Medulla oblongata (tissue), 1 donor: ENCODE measurements around the gene ADRA2A.

Source experiments
- DNase-seq: peaks from one replicate; pipeline ENCODE4 v3.0.0-alpha.2; 2015; ENCODE audit errors: extremely low spot score

ADRA2A gene

GRCh38 chr10:111109501-111110242 is 32.8 kb downstream of the ADRA2A start:
- no peak for DNase-seq

GRCh38 chr10:111110771-111111170 is 33.9 kb downstream of the ADRA2A start:
- DNase-seq = no peak

DNA sequence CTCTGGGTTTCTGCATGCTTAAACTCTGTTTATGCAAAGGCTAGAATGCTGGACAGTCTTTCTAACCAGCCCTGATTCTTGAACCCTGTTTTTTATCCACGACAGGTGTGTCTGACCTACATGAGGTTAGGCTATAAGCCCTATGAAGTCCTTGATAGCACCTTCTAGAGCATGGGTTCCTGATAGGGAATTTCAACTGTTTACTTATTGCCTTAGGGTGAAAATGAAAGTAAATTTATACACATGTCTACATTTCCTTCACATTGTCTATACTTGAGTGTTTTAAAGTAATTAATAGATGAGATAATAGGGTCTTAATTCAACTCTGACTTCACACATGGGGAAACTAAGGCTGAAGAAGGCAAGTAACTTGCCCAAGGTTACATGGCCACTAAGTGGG is 35.5 kb downstream of the ADRA2A start:
- DNase-seq = no peak

- no peak for DNase-seq
These were observed 36.6 kb downstream of the ADRA2A start for GRCh38 chr10:111113238-111113960.

- no peak for DNase-seq
These were observed 37.3 kb downstream of the ADRA2A start for GRCh38 chr10:111113961-111114757.

DNA sequence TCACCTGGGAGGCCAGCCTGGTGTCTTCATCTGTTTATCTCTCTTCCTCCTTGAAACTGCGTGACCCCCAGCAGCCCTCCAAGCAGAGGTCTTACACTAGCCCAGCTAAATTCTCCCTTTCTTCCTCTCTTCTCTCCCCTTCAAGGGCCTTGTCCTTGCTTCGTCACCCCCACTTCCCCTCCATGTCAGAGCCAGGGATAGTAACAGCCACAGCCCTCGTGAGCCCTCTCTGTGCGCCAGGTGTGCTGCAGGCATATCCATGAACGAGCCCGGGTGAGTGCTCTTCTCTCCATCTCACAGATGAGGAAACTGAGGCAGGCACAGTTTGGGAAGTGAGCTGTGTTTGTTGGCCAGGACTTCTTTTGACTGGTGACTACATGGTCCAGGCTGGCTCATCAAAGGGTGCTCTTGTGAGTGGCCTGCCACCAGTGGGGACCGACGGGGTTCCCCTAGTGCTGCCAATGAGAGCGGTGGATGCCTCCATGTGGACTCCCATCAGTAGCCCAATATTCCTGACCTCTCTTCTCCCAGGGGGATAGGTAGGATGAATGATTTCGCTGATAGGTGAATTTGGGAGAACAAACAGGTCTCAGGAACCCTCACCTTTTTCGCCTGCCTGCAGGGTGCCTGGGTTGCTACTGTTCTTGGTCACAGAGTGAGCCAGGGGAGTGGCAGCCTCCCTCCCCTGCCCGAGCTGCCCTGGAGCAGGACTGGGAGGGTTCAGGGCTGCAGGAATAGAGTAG is 38.1 kb downstream of the ADRA2A start:
- DNase-seq = no peak

- DNase-seq = no peak
These were observed 39.4 kb downstream of the ADRA2A start for GRCh38 chr10:111116211-111116610.

DNA sequence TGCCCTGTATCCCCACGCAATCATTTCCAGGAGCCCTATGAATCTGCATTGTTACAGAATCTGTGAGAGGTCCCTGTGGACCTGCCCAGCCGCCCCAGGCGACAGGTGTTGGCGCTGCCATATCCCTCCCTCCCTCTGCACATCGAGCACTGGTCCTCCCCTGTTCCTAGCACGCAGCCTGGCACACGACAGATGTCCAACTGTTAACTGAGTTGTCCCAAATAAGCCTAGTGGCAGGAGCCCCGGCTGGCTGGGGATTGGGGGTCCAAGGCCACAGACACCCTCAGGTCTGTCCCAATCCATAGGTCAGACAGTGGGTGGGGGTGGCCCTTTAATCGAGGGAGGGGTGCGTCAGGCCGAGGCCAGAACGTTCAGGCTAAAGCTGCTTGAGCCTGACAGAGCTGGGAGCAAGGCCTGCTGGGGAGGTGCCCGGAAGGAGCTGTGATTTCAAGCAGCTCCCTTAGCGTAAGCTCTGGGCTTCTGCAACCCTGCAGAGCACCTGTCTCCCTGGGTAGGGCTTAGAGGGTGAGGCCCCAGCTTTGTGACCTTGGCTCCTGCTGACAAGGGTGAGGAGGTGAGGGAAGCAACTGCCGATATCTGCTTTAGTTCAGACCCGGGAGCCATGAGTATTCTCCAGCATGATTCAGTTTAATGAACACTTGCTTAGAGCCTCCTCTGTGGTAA is 40.1 kb downstream of the ADRA2A start:
- no peak for DNase-seq

GRCh38 chr10:111117528-111118277 is 40.9 kb downstream of the ADRA2A start:
- DNase-seq = no peak

GRCh38 chr10:111118758-111119157 is 41.9 kb downstream of the ADRA2A start:
- no peak for DNase-seq

DNA sequence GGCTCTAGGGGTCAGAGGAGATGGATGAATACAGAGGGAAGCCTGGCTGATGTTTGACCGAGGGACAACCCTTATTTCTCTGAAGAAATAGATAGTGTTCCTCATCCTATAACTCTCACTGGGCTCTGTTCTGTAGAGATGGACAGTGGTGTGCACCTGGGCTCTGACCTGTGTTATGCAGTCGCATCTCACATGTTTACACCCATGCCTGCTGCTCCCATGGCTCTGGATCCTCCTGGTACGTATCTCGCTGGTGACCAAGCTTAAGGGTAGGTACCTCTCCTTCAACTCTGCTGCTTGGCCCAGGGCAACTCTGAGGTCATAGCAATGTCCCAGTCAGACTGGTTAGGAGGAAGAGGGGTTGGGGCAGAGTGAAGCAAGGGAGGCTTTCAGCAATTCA is 42.8 kb downstream of the ADRA2A start:
- DNase-seq = no peak

DNA sequence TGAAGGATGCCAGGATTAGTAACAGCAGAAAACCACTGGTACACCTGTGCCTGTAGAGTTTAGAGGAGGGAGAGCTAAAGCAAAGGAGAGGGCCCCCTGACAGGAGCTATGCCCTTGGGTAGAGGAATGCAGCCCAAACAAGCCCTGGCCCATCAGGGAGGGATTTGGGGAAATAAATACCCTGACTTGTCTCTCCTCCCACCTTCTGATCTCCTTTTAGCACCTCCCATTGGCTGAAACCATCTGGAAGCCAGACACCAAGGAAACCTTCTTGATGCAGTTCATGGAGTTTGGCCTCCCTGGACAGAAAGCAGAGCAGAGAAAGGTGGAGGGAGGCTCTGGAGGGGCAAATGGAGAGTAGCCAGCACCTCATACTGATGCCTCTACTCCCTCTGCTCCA is 45.3 kb downstream of the ADRA2A start:
- no peak for DNase-seq

DNA sequence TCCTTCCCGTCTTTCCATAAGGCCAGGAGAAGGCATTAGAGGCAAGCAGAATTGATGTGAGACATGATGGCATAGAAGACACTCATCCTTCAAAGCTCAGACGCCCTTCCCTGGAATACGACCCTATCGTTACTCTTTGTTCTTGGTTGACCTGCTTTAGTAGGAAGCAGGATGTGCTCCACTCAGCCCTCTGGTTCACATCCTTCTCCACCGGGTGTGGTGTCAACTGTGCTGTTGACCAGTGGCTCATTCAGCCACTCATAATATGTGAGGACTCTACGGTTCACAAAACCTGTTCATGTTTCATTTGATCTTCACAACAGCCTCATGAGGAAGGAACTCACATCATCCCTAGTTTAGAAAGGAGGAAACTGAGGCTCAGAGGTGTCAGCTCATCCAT is 47.1 kb downstream of the ADRA2A start:
- no peak for DNase-seq

DNA sequence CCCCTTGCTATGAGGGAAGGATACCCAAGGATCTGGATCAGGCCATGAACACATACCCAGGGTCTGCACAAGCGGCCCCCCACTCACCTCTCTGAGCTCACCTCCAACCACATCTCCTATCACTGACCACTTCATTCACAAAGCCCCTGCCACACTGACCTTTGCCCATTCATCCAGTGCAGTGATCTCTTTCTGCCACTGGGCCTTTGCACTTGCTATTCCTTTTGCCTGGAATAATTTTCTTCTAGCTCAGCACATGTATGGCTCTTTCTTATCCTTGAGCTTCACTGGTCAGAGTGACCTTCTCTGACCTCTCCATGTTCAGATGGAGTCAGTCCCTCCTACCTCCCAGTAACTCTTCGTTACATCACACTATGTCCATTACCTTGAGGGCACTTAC is 48.3 kb downstream of the ADRA2A start:
- no peak for DNase-seq

GRCh38 chr10:111126077-111126476 is 49.2 kb downstream of the ADRA2A start:
- no peak for DNase-seq

- DNase-seq = no peak
These were observed 50.4 kb downstream of the ADRA2A start for GRCh38 chr10:111127081-111127848.

- peak; percentile 9 for DNase-seq
These were observed 51.7 kb downstream of the ADRA2A start for GRCh38 chr10:111128331-111129180.

DNA sequence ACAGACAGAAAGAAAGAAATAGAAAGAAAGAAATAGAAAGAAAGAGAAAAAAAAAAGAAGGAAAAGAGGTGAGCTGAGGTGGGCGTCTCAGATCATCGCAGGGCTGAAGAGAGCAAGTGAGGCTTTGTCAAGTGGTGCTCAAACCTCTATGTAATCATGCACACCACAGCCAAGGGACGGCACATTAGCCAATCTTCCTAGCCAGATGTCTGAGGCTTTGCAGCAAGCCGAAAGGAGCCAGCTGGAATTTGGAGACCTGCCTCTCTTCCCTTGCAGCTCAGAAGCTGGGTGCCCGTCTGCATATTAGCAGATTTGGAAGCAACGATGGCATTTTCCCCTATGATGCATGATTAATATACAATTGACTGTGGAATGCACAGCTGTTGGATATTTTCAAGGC is 52.5 kb downstream of the ADRA2A start:
- DNase-seq = no peak

DNA sequence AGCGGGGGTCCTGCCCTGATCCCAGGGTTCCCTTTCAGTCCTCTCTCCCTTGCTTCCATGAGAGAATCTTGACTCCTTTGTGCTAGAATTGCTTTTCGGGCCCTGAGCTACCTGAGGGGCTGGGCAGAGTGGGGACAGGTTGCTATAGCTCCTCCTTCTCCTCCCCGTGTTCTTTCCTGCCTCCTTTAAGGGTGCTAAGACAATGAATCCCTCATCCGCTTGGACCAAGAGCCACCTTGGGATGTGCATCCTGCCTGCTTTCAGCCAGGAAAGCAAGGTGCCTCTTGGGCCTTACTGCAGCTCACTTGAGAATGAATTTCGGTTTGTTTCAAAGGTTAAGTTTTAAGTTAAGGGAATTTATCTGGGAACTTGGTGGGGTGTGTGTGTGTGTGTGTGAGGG is 53.6 kb downstream of the ADRA2A start:
- DNase-seq = no peak
